ENCODE results near the gene IL23R.

Gene IL23R

GRCh38 chr1:67148516-67149178, 17.6 kb upstream of the IL23R start:
- no peak for DNase-seq (ENCODE audit: low read depth)

- peak; percentile 43 for DNase-seq (ENCODE audit: low read depth)
Measured at GRCh38 chr1:67149179-67149770, 17.0 kb upstream of the IL23R start.

GRCh38 chr1:67150931-67151330, 15.3 kb upstream of the IL23R start:
- no peak for DNase-seq (ENCODE audit: low read depth)

- DNase-seq (ENCODE audit: low read depth) = no peak
Measured at GRCh38 chr1:67158401-67158800, 7.9 kb upstream of the IL23R start.

- DNase-seq (ENCODE audit: low read depth) = no peak
Measured at GRCh38 chr1:67159233-67159632, 7.0 kb upstream of the IL23R start.

- peak; percentile 43 for DNase-seq (ENCODE audit: low read depth)
Measured at GRCh38 chr1:67162954-67163353, 3.3 kb upstream of the IL23R start.

GRCh38 chr1:67165468-67166041, 699 bp upstream of the IL23R start:
- no peak for DNase-seq (ENCODE audit: low read depth)

GRCh38 chr1:67169496-67169895, 3.2 kb downstream of the IL23R start:
- no peak for DNase-seq (ENCODE audit: low read depth)

GRCh38 chr1:67169932-67170331, 3.7 kb downstream of the IL23R start:
- DNase-seq (ENCODE audit: low read depth) = no peak

GRCh38 chr1:67170751-67171573, 4.7 kb downstream of the IL23R start:
- DNase-seq (ENCODE audit: low read depth) = no peak

- DNase-seq (ENCODE audit: low read depth) = no peak
Measured at GRCh38 chr1:67171574-67171955, 5.3 kb downstream of the IL23R start.

- DNase-seq (ENCODE audit: low read depth) = no peak
Measured at GRCh38 chr1:67171978-67172377, 5.7 kb downstream of the IL23R start.

GRCh38 chr1:67173988-67174387, 7.7 kb downstream of the IL23R start:
- no peak for DNase-seq (ENCODE audit: low read depth)

GRCh38 chr1:67174716-67175284, 8.5 kb downstream of the IL23R start:
- no peak for DNase-seq (ENCODE audit: low read depth)

GRCh38 chr1:67175530-67176087, 9.4 kb downstream of the IL23R start:
- no peak for DNase-seq (ENCODE audit: low read depth)

- DNase-seq (ENCODE audit: low read depth) = no peak
Measured at GRCh38 chr1:67184838-67185421, 18.7 kb downstream of the IL23R start.

- no peak for DNase-seq (ENCODE audit: low read depth)
Measured at GRCh38 chr1:67188137-67188536, 21.9 kb downstream of the IL23R start.

- no peak for DNase-seq (ENCODE audit: low read depth)
Measured at GRCh38 chr1:67189953-67190352, 23.7 kb downstream of the IL23R start.

GRCh38 chr1:67190410-67190809, 24.2 kb downstream of the IL23R start:
- DNase-seq (ENCODE audit: low read depth) = no peak

GRCh38 chr1:67190942-67191341, 24.7 kb downstream of the IL23R start:
- DNase-seq (ENCODE audit: low read depth) = no peak

- no peak for DNase-seq (ENCODE audit: low read depth)
Measured at GRCh38 chr1:67191668-67192520, 25.6 kb downstream of the IL23R start.

Measured in activated T-cell treated with anti-CD3 and anti-CD28 coated beads for 48 hours (primary cell).